HepG2 (cell line): ENCODE measurements around the gene PDZD2. TPM values are rescaled to one million over a fixed set of nuclear protein-coding genes. Genes with fewer than 3 reads are reported as not detected.

Experiments used
- ATAC-seq: fragments of 200-7000 bp; cut with Tn5 transposase; 3 replicates; pipeline ENCODE4 v1.9.1; 2020; ENCODE audit warnings: mild to moderate bottlenecking, moderate library complexity
- BruUV-seq: library from RNA; stranded (reverse); fragments of 400-500 nt; replicated peaks from 2 replicates; lab custom pipeline; 2021; lab: Mats Ljungman, UMichigan
- CTCF ChIA-PET: fragments of 300-600 bp; formaldehyde crosslinking; extraction: SDS; loops from one replicate; lab custom pipeline; 2021; ENCODE audit warnings: low total read pairs, inconsistent platforms, low intra/inter-chr PET ratio; lab: Yijun Ruan, JAX
- POLR2A ChIA-PET: fragments of 350-600 bp; sonication (Branson Sonifier 250); formaldehyde crosslinking; loops from one replicate; lab custom pipeline; 2020; ENCODE audit warnings: antibody characterized with exemption, inconsistent platforms; lab: Yijun Ruan, JAX
- DNase-seq: peaks from one replicate; pipeline ENCODE4 v3.0.0-alpha.2; 2015; ENCODE audit warnings: low spot score
- FAIRE-seq: peaks from 3 replicates; lab custom pipeline; 2011; peaks lifted over from hg19 to GRCh38; lab: Jason Lieb, UNC
- H2AFZ ChIP-seq: one replicate; pipeline ENCODE4 v1.6.1; 2011; ENCODE audit warnings: low read length, inconsistent platforms
- H3K27ac ChIP-seq: fragments of 300-600 bp; 3 replicates; pipeline ENCODE4 v1.8.0; 2011; ENCODE audit warnings: mixed run types, mild to moderate bottlenecking, mixed read lengths, low read length, inconsistent platforms; ENCODE audit not compliant: insufficient read depth; ENCODE audit errors: extremely low read length
- H3K27me3 ChIP-seq, 2 experiments: fragments of 200-600 bp in 1 of 2; 2 replicates in 1 of 2; 3 replicates in 1 of 2; pipeline versions ENCODE4 v1.6.0 to v1.8.0; 2011; ENCODE audit warnings: low read length in 2 of 2, mild to moderate bottlenecking in 2 of 2, moderate library complexity in 2 of 2, inconsistent platforms in 1 of 2; ENCODE audit not compliant: insufficient read depth in 2 of 2, control insufficient read depth in 1 of 2
- H3K36me3 ChIP-seq, 2 experiments: fragments of 200-600 bp in 1 of 2; replicated peaks in 1 of 2; 2 replicates in 1 of 2; 3 replicates in 1 of 2; pipeline versions ENCODE4 v1.5.1 to v1.8.0; 2011; ENCODE audit warnings: low read length in 2 of 2, inconsistent platforms in 1 of 2; ENCODE audit not compliant: insufficient read depth in 2 of 2, control insufficient read depth in 1 of 2
- H3K4me1 ChIP-seq: 2 replicates; pipeline ENCODE4 v1.5.1; 2012; ENCODE audit warnings: low read length, inconsistent platforms; ENCODE audit not compliant: insufficient read depth
- H3K4me2 ChIP-seq: 2 replicates; pipeline ENCODE4 v1.6.0; 2011; ENCODE audit warnings: low read depth, low read length, inconsistent platforms
- H3K4me3 ChIP-seq, 3 experiments: fragments of 200-600 bp in 1 of 3; sonication (generic), shearing (Covaris generic) in 1 of 3; replicated peaks in 1 of 3; 2 replicates each; pipeline ENCODE4 v1.5.1; 2011 to 2016; ENCODE audit warnings: low read length in 3 of 3, inconsistent platforms in 2 of 3, low read depth in 2 of 3, mild to moderate bottlenecking in 2 of 3, control low read depth in 1 of 3, mixed read lengths in 1 of 3; ENCODE audit not compliant: insufficient read depth in 1 of 3
- H3K79me2 ChIP-seq: one replicate; pipeline ENCODE4 v1.6.1; 2011; ENCODE audit warnings: low read length, inconsistent platforms; ENCODE audit not compliant: insufficient read depth
- H3K9ac ChIP-seq: 2 replicates; pipeline ENCODE4 v1.6.0; 2011; ENCODE audit warnings: mild to moderate bottlenecking, low read depth, low read length, inconsistent platforms; ENCODE audit not compliant: insufficient read depth
- H3K9me3 ChIP-seq: 2 replicates; pipeline ENCODE4 v1.5.1; 2012; ENCODE audit warnings: mild to moderate bottlenecking, low read length
- H4K20me1 ChIP-seq: 2 replicates; pipeline ENCODE4 v1.6.0; 2011; ENCODE audit warnings: inconsistent platforms, mild to moderate bottlenecking, low read length, moderate library complexity; ENCODE audit not compliant: insufficient read depth
- MLLT10 ChIP-seq: sonication (generic); formaldehyde crosslinking; IDR thresholded peaks from 2 replicates; pipeline ENCODE4 v1.4.0; 2020; ENCODE audit warnings: missing genetic modification reagents
- PRDM4 ChIP-seq: sonication (generic); formaldehyde crosslinking; IDR thresholded peaks from 2 replicates; pipeline ENCODE4 v1.9.0; 2021; ENCODE audit warnings: missing genetic modification reagents, borderline replicate concordance
- RBM22 ChIP-seq: fragments of 200-400 bp; formaldehyde crosslinking; optimal IDR thresholded peaks from 2 replicates; pipeline ENCODE3; 2017; ENCODE audit warnings: mild to moderate bottlenecking, low read length, moderate library complexity
- TCF7 ChIP-seq: sonication (generic); IDR thresholded peaks from 2 replicates; pipeline ENCODE4 v1.6.1; 2016; ENCODE audit warnings: antibody characterized with exemption, low read depth
- WGBS: methylation state at CpG from one replicate; pipeline ENCODE4 v1.1.6; 2017; ENCODE audit warnings: low lambda C conversion rate; 5-methylcytosine and 5-hydroxymethylcytosine counted together
- in situ Hi-C: cut with HindIII; loops from 2 replicates; pipeline ENCODE4 v1.10.0; 2017; ENCODE audit warnings: low pct_unique_long_range_greater_than_20kb; ENCODE audit not compliant: extremely low pct_ligation_motif_present
- intact Hi-C: fragments of 100-400 bp; cut with micrococcal nuclease; formaldehyde crosslinking; loops from one replicate; pipeline ENCODE4 v1.10.0; 2022; ENCODE audit not compliant: unreplicated experiment
- polyA plus RNA-seq, 8 experiments: library from polyadenylated mRNA; depleted of rRNA in 3 of 8; stranded (reverse) in 7 of 8; unstranded in 1 of 8; fragments of >200 nt; fragmentation: Illumina TruSeq in 4 of 8; extraction: Trizol in 4 of 8; gene quantifications; 2 replicates each; pipeline versions ENCODE4 v1.2.1 to v1.2.3, GENCODE V29; 2011 to 2016; ENCODE audit warnings: low read depth in 4 of 8, missing spikeins in 1 of 8, mixed read lengths in 1 of 8; ENCODE audit not compliant: insufficient read depth in 1 of 8
- total RNA-seq, 5 experiments: library from RNA; depleted of rRNA; stranded (reverse); fragments of >200 nt; fragmentation: Illumina TruSeq; extraction: Trizol; gene quantifications; 2 replicates each; pipeline ENCODE4 v1.2.3, GENCODE V29; 2016; ENCODE audit warnings: low read depth in 1 of 5

PDZD2 gene
- total and polyA plus RNA-seq, 2 of the 13 experiments (the other 11 are each of a cell fraction or from before 2014, with no cell fraction given): 0.04 TPM; not detected in 1

- DNase-seq (no peak), FAIRE-seq (no peak), ATAC-seq (no peak)
- no peak overlapping the region for H3K27ac ChIP-seq
- no peak overlapping the region for H2AFZ ChIP-seq
- no peaks in the 10 kb centered on the region for H4K20me1 ChIP-seq
- H3K4me1 ChIP-seq: no peaks in the 10 kb centered on the region
- H3K27me3 ChIP-seq: no peaks in the 10 kb centered on the region
- CTCF ChIA-PET: no interaction called here
- no peak for TF ChIP-seq PRDM4 (CRISPR knock-in tag)
- peak; percentile 77 for TF ChIP-seq RBM22
- intact Hi-C loops (no loop called here), in situ Hi-C loops (no loop called here)
- no TSS peak for BruUV-seq
- H3K4me3 ChIP-seq: no peak overlapping the region
- no peak overlapping the region for H3K4me2 ChIP-seq
- WGBS: 95% methylated on average over 4 of the region's 4 CpGs
- H3K9ac ChIP-seq: no peak overlapping the region
- H3K79me2 ChIP-seq: no peaks in the 10 kb centered on the region
- H3K9me3 ChIP-seq: no peaks in the 10 kb centered on the region
- POLR2A ChIA-PET: no interaction called here
- H3K36me3 ChIP-seq: peaks cover 24 to 78% of the 10 kb centered on the region in 2 experiments
Measured at GRCh38 chr5:32107291-32107690, 468.4 kb downstream of the PDZD2 start.

- no peak for FAIRE-seq
- WGBS: 98% methylated on average over 4 of the region's 4 CpGs
- H2AFZ ChIP-seq: no peak overlapping the region
- H3K27ac ChIP-seq: no peak overlapping the region
- no peak overlapping the region for H3K9ac ChIP-seq
- H3K27me3 ChIP-seq: no peaks in the 10 kb centered on the region
- H3K4me2 ChIP-seq: no peak overlapping the region
- no peaks in the 10 kb centered on the region for H4K20me1 ChIP-seq
- no TSS peak for BruUV-seq
- H3K4me3 ChIP-seq: no peak overlapping the region
- POLR2A ChIA-PET: no interaction called here
- CTCF ChIA-PET: no interaction called here
- peaks cover 22 to 76% of the 10 kb centered on the region in 2 experiments for H3K36me3 ChIP-seq
- H3K4me1 ChIP-seq: no peaks in the 10 kb centered on the region
- no peaks in the 10 kb centered on the region for H3K79me2 ChIP-seq
- TF ChIP-seq TCF7: no peak
- TF ChIP-seq RBM22: peak; percentile 54
- TF ChIP-seq MLLT10 (CRISPR knock-in tag): no peak
- intact Hi-C loops (no loop called here), in situ Hi-C loops (no loop called here)
- ATAC-seq: no peak
- no peak for DNase-seq
- no peaks in the 10 kb centered on the region for H3K9me3 ChIP-seq
Measured at GRCh38 chr5:32108167-32108566, 469.2 kb downstream of the PDZD2 start.
